ENCODE measurements around the gene PPP1R3F. TPM values are rescaled to one million over a fixed set of nuclear protein-coding genes. Genes with fewer than 3 reads are reported as not detected.

The PPP1R3F gene
- polyA plus RNA-seq, 1 donor from 2014 or later, result 21.0 TPM

- no peaks in the 10 kb centered on the region for H4K20me1 ChIP-seq (ENCODE audit: insufficient read depth)
- no peak overlapping the region for H3K4me3 ChIP-seq (ENCODE audit: low read length)
- H3K9me2 ChIP-seq (ENCODE audit: insufficient read depth, low read length), result no peaks in the 10 kb centered on the region
- H3K79me2 ChIP-seq (replicated peaks; ENCODE audit: insufficient read depth, low read length), result no peaks in the 10 kb centered on the region
- no peak overlapping the region for H3K27ac ChIP-seq (ENCODE audit: low read length)
- no peaks in the 10 kb centered on the region for H3K27me3 ChIP-seq (ENCODE audit: insufficient read depth, low read depth, low read length)
- H3K9ac ChIP-seq (ENCODE audit: low read length), result no peak overlapping the region
- no peak overlapping the region for H3K4me2 ChIP-seq (ENCODE audit: low read length)
- H3K9me3 ChIP-seq (ENCODE audit: low read length), result no peaks in the 10 kb centered on the region
- no peaks in the 10 kb centered on the region for H3K36me3 ChIP-seq (ENCODE audit: insufficient read depth, low read length)
- no peak overlapping the region for H2AFZ ChIP-seq (ENCODE audit: low read depth, low read length)
- TF ChIP-seq EP300 (conservative IDR thresholded peaks at IDR 0.05; ENCODE audit: poor library complexity, severe bottlenecking), result no peak
- no peak for TF ChIP-seq RAD21 (conservative IDR thresholded peaks at IDR 0.05)
- TF ChIP-seq TAF1 (IDR thresholded peaks at IDR 0.05; ENCODE audit: low read depth), result no peak
- TF ChIP-seq REST (IDR thresholded peaks at IDR 0.05; ENCODE audit: borderline replicate concordance), result no peak
- TF ChIP-seq MXI1 (conservative IDR thresholded peaks at IDR 0.05; ENCODE audit: poor library complexity, severe bottlenecking), result no peak
- no peak for TF ChIP-seq SMC3 (conservative IDR thresholded peaks at IDR 0.05; ENCODE audit: poor library complexity)
- TF ChIP-seq EZH2 (IDR thresholded peaks at IDR 0.05; ENCODE audit: borderline replicate concordance, insufficient read depth, low read length, poor library complexity, severe bottlenecking), result no peak
- no peak for TF ChIP-seq POLR2AphosphoS5 (IDR thresholded peaks at IDR 0.05)
- no peak for TF ChIP-seq CTCF (IDR thresholded peaks at IDR 0.05; ENCODE audit: poor library complexity, severe bottlenecking)
- H3F3A ChIP-seq (ENCODE audit: insufficient read depth, low read length, poor library complexity, severe bottlenecking), result no peaks in the 10 kb centered on the region
Measured at GRCh38 chrX:49243166-49243565, 26.4 kb upstream of the PPP1R3F start.

GRCh38 chrX:49244207-49244606 lies 25.4 kb upstream of the PPP1R3F start:
- no peaks in the 10 kb centered on the region for H3K9me2 ChIP-seq (ENCODE audit: insufficient read depth, low read length)
- H3K27ac ChIP-seq (ENCODE audit: low read length), result no peak overlapping the region
- no peak overlapping the region for H3K4me3 ChIP-seq (ENCODE audit: low read length)
- no peaks in the 10 kb centered on the region for H3K27me3 ChIP-seq (ENCODE audit: insufficient read depth, low read depth, low read length)
- H3K36me3 ChIP-seq (ENCODE audit: insufficient read depth, low read length), result no peaks in the 10 kb centered on the region
- TF ChIP-seq POLR2AphosphoS5 (IDR thresholded peaks at IDR 0.05) (no peak), CTCF (IDR thresholded peaks at IDR 0.05; ENCODE audit: poor library complexity, severe bottlenecking) (no peak), RAD21 (conservative IDR thresholded peaks at IDR 0.05) (no peak), REST (IDR thresholded peaks at IDR 0.05; ENCODE audit: borderline replicate concordance) (no peak), EZH2 (IDR thresholded peaks at IDR 0.05; ENCODE audit: borderline replicate concordance, insufficient read depth, low read length, poor library complexity, severe bottlenecking) (no peak)
- no peak overlapping the region for H3K4me2 ChIP-seq (ENCODE audit: low read length)
- no peaks in the 10 kb centered on the region for H3F3A ChIP-seq (ENCODE audit: insufficient read depth, low read length, poor library complexity, severe bottlenecking)
- no peak overlapping the region for H3K9ac ChIP-seq (ENCODE audit: low read length)
- no peaks in the 10 kb centered on the region for H4K20me1 ChIP-seq (ENCODE audit: insufficient read depth)
- H3K9me3 ChIP-seq (ENCODE audit: low read length), result no peaks in the 10 kb centered on the region
- H3K79me2 ChIP-seq (replicated peaks; ENCODE audit: insufficient read depth, low read length), result no peaks in the 10 kb centered on the region
- no peak overlapping the region for H2AFZ ChIP-seq (ENCODE audit: low read depth, low read length)

Data from neural cell (in vitro differentiated cells).